ENCODE measurements around the gene LYSMD3.

GRCh38 chr5:90479611-90480385 is 49.6 kb downstream of the LYSMD3 start:
- TF ChIP-seq, protein P1, sequence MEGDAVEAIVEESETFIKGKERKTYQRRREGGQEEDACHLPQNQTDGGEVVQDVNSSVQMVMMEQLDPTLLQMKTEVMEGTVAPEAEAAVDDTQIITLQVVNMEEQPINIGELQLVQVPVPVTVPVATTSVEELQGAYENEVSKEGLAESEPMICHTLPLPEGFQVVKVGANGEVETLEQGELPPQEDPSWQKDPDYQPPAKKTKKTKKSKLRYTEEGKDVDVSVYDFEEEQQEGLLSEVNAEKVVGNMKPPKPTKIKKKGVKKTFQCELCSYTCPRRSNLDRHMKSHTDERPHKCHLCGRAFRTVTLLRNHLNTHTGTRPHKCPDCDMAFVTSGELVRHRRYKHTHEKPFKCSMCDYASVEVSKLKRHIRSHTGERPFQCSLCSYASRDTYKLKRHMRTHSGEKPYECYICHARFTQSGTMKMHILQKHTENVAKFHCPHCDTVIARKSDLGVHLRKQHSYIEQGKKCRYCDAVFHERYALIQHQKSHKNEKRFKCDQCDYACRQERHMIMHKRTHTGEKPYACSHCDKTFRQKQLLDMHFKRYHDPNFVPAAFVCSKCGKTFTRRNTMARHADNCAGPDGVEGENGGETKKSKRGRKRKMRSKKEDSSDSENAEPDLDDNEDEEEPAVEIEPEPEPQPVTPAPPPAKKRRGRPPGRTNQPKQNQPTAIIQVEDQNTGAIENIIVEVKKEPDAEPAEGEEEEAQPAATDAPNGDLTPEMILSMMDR (IDR thresholded peaks at IDR 0.05): no peak
- TF ChIP-seq EP300 (IDR thresholded peaks at IDR 0.05): no peak
- TF ChIP-seq POLR2A (IDR thresholded peaks at IDR 0.05): no peak
